COLO668 (cell line): ENCODE results near the gene NKPD1.
A peak's percentile ranks its signal among the peaks of the same experiment; 100 is the strongest.

Experiments used
- DNase-seq: peaks from one replicate; lab custom pipeline; 2025; ENCODE audit not compliant: unreplicated experiment; lab: John Stamatoyannopoulos, UW

Gene NKPD1

DNA sequence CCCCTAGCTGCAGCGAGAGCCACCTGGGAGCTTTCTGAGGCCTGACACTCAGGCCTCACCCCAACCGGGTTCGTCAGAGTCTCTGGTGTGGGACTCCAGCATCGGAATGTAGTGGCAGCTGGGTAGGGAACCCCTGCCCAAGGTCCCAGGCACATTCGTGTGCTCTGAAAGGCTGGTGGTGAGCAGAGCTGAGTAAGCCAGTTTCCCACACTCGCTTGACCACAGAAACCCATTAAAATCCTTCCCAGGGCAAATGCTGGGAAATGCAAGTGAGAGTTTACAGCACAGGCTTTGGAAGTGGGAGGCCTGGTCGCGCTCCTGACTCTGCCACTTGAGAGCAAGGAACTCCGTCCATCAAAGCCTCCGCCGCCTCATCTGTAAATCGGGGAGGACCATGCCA is 13.0 kb upstream of the NKPD1 start:
- no peak for DNase-seq

DNA sequence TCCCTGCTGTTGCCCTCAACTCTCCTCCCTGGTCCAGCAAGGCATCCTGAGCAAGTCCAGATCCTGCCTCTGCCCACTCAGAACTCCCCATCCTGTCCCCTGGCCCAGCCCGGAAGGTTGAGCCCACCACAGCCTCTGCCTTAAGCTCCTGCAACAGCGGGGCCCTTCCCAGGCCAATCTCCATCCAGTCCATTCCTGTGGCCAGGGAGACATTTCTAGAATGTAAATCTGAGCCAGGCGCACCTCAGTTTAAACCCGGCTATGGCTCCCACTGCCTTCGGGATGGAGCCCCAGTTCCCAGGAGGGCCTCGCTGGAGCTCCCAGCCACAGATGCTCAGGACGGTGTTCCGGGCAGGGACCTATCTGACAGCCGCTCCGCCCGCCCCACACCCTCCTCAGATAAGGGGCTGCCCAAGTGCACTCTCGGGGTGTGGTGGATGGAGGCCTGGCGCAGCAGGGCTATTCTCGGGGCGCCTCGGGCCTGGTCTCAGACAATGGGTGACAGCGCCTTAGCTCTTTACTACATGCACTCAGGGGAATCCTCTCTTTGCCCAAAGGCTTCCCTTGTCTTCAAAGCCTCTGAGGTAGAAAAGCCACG is 11.9 kb upstream of the NKPD1 start:
- DNase-seq = no peak

- DNase-seq = peak; percentile 15
Measured at GRCh38 chr19:45172173-45172572, 11.4 kb upstream of the NKPD1 start.

GRCh38 chr19:45171211-45171623 is 10.4 kb upstream of the NKPD1 start:
- DNase-seq = no peak

- DNase-seq = no peak
Measured at GRCh38 chr19:45170146-45171106, 9.6 kb upstream of the NKPD1 start.

DNA sequence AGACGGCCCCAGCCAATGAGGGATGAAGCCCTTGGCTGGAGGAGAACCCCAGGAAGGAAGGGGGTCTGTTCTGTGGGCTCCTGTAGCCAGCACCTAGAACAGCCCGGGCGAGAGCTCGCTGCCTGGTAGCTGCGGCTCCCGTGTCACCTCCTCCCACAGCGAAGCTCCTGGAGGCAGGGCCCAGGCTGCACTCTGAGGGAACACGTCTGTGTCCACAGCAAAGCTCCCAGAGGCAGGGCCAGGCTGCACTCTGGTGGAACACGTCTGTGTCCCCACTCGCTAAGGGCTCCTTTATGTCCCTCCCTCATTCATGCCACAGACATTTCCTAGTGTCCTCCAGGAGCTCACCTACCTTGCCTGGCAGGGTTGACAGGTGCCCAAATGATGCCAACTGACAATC is 8.8 kb upstream of the NKPD1 start:
- no peak for DNase-seq

DNA sequence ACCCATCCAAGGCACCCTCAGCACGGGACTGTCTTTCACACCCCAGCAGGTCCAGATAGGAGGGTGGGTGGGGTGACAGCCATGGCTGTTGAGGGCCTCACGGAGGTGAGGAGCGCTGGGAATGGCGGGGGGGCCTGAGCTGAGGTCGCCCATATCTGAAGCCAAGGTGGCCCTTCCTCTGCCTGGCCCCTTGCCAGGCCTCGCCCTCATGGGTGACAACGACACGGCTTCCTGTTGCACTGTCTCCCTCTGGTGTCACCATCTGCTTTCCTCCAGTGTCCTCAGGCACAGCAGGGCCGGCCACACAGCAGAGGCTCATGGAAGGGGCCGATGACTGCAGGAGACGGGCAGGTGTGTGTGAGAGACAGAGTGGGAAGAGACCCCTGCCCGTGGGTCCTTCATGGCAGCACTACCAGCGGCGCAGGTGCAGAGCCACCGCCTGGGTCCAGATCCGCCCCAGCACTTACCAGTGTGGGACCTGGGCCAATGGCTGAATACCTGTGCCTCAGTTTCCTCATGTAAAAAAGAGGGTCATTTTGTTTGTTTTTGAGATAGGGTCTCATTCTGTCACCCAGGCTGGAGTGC is 8.1 kb upstream of the NKPD1 start:
- peak; percentile 57 for DNase-seq

DNA sequence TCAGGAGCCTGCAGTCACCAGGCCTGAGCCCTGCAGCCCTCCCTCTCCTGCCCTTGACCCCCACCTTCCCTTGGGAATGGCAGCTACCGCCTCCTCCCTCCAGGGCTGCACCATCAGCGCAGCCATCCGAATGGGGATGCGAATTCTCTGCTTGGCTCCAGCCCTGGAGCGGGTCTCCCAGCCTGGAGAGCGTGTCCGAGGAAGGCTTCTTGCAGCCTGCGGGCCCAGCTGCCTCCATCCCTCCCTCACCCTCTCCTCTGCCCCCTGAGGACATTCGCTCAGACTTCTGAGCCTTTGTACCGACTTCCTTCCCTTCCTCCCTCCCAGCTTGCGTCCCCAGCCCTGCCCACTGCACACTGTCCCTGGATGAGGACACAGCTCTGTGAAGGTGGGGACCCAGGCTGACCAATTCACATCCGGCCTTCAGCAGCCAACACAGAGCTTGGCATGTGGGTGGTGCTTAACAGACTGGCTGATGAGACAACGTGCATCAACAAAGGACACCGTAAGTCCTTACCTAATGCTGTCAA is 6.0 kb upstream of the NKPD1 start:
- no peak for DNase-seq

- DNase-seq = peak; percentile 60
Measured at GRCh38 chr19:45164577-45165335, 4.0 kb upstream of the NKPD1 start.

- no peak for DNase-seq
Measured at GRCh38 chr19:45163751-45164460, 3.1 kb upstream of the NKPD1 start.

GRCh38 chr19:45163156-45163555 is 2.4 kb upstream of the NKPD1 start:
- no peak for DNase-seq

- DNase-seq = no peak
Measured at GRCh38 chr19:45162608-45163143, 1.9 kb upstream of the NKPD1 start.

DNA sequence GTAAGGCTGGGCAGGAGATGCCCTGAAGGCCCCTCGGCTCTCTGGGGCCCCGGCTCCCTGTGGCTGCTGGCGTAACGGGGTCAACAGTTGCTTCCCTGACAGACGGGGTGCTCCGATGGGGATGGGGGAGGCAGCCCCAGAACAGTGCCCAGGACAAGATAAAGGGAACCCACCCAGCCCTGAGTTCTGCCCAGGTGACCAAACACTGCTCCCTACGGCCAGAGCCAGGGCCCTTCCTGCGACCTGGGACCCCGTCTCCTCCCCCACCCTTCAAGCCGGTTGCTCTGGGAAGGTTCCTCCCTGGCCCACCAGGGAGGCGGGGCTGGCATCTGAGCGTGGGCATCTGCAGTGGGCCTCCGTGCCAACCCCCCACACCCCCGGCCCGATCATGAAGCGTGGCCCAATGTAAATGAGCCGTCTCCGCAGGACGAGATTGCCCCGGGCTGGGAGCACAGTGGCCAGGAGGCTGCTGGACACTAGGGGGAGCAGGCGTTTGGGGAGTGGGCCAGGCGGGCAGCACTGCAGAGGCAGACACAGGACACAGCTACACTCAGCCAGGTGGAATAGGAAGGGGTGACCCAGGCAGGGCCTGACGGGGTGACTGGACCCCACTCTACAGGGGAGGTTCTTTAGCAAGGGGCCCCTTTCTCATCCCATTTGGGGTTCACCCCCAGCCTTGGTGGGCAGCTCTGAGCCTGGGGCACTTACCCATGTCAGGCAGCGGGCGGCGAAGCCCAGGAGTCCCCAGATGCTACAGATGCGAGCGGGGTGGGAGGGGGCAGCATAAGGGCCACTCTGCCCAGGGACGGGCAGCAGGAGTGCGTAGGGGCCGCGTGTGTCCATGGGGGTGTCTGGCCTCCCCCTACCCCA is 1.2 kb upstream of the NKPD1 start:
- peak; percentile 35 for DNase-seq

DNA sequence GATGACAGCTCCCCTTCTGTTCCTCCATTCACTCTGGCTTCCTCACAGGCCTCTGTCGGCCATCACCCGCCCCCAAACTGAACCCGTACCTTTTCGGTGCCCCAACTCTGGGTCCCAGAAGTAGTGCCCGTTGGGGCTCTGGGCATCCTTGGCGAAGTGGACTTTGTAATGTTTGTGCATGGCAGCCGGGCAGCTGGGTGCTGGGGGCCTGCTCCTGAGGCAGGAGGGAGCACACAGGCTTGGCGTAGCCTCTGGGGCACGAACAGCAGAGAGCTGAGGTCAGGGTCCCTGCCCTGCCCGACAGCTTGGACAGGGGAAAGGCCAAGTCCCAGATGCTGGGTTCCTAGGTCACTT is 834 bp downstream of the NKPD1 start:
- DNase-seq = no peak

DNA sequence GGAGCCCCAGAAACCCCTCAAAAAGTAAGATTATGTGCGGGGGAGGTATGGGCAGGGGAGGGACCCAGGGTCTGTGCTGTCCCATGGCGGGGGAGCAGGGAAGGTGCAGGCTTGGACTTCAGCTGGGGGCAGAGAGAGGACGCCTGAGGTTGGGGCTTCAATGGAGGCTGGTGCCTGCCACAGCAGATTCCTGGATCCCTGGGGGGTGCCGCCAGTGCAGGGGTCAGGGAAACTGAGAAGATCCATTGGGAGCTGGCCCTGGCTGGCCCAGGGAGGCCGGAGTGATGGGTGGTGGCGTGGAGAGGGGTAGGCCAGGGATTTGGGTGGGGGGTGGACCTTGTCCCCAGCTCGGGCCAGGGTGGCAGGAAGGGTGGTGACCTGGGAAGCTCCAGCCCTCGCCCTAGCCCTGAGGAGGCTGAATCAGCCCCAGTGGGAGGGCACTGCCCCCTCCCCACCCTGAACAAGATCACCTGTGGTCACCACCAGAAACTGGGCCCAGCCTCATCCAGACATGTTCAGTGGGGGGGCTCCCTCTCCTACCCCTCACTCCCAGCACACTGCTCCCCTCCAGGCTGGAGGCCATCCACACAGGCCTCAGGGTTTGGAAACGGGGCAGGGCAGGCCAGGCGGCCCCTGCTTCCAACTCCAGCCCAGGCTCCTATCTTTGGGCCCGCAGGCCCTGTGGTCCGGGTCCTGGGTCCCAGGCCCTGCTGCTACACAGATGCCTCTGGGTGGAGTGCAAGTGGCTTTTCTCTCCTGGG is 1.4 kb downstream of the NKPD1 start:
- no peak for DNase-seq

- no peak for DNase-seq
Measured at GRCh38 chr19:45158503-45159209, 2.1 kb downstream of the NKPD1 start.

- no peak for DNase-seq
Measured at GRCh38 chr19:45156751-45157150, 4.0 kb downstream of the NKPD1 start.
